ENCODE results near the gene GPR151. TPM values are rescaled to one million over a fixed set of nuclear protein-coding genes. Genes with fewer than 3 reads are reported as not detected.
"Not testable (repeated sequence)": the region's sequence is repeated elsewhere in the genome, so short reads cannot be mapped to it uniquely, and the experiment has no call there.

Gene GPR151
- not detected for total RNA-seq
- long read RNA-seq, result 0 reads

- intact Hi-C loops (cut with DNase I), result no loop called here
- no peak for DNase-seq (ENCODE audit: low spot score)
Observed at GRCh38 chr5:146516151-146516475, at the start of gene GPR151. TSS of gene GPR151 (minus strand) at chr5:146516190. CDS start at chr5:146516113, 77 bp downstream.

- intact Hi-C loops (cut with DNase I), result loop anchor here (2.0 kb wide), 1 partner anchor 403 kb away; no protein-coding TSS in a partner anchor
- no peak for DNase-seq (ENCODE audit: low spot score)
Observed at GRCh38 chr5:146564007-146564762, 48.2 kb upstream of the GPR151 start.

DNA sequence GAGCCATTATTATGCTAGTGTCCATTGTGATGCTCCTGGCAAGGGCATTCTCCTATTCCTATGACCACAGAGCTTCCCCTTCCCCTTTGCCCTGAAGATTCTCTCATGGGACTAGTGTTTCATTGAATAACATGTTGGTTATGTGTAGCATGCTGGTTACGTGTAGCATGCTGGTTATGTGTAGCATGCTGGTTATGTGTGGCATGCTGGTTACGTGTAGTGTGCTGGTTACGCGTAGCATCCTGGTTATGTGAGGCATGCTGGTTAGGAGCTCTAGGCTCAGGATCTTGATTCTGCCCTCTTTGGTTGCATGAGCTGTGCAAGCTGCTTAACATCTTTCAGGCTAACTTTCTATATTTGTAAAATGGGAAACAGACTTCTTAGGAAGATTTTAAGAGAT, 46.5 kb upstream of the GPR151 start:
- intact Hi-C loops (cut with DNase I), result no loop called here
- DNase-seq (ENCODE audit: low spot score), result no peak

DNA sequence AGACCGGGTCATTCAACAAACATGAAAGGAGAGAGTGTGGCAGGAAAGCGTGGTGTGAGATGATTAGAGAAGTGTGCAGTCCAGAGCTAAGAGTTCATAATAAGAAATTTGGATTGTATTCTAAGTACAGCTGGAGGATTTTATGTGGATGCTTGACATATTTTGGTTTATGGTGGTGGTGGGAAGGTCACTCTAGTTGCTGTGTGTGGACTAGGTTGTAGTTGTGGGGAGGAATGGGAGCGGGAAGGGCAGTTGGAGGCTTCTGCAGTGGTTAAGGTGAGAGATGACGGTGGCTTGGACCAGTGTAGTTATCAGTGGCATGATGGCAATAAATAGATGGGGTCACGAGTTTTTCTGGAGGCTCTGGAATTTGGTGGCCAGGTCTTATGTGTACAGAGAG, 45.7 kb upstream of the GPR151 start:
- intact Hi-C loops (cut with DNase I), result no loop called here
- no peak for DNase-seq (ENCODE audit: low spot score)

- intact Hi-C loops (cut with DNase I), result no loop called here
- DNase-seq (ENCODE audit: low spot score), result no peak
Observed at GRCh38 chr5:146560205-146560812, 44.3 kb upstream of the GPR151 start.

DNA sequence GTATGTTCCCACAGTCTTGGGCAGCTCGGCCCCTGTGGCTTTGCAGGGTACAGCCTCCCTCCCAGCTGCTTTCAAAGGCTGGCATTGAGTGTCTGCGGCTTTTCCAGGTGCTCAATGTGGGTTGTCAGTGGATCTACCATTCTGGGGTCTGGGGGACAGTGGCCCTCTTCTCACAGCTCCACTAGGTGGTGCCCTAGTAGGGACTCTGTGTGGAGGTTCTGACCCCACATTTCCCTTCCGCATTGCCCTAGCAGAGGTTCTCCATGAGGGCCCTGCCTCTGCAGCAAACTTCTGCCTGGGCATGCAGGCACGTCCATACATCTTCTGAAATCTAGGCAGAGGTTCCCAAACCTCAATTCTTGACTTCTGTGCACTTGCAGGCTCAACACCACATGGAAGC, 40.9 kb upstream of the GPR151 start:
- intact Hi-C loops (cut with DNase I); DNase-seq (ENCODE audit: low spot score): not testable (repeated sequence)

- intact Hi-C loops (cut with DNase I), result no loop called here
- DNase-seq (ENCODE audit: low spot score), result no peak
Observed at GRCh38 chr5:146553446-146553845, 37.5 kb upstream of the GPR151 start.

- intact Hi-C loops (cut with DNase I), result no loop called here
- no peak for DNase-seq (ENCODE audit: low spot score)
Observed at GRCh38 chr5:146549615-146550014, 33.6 kb upstream of the GPR151 start.

DNA sequence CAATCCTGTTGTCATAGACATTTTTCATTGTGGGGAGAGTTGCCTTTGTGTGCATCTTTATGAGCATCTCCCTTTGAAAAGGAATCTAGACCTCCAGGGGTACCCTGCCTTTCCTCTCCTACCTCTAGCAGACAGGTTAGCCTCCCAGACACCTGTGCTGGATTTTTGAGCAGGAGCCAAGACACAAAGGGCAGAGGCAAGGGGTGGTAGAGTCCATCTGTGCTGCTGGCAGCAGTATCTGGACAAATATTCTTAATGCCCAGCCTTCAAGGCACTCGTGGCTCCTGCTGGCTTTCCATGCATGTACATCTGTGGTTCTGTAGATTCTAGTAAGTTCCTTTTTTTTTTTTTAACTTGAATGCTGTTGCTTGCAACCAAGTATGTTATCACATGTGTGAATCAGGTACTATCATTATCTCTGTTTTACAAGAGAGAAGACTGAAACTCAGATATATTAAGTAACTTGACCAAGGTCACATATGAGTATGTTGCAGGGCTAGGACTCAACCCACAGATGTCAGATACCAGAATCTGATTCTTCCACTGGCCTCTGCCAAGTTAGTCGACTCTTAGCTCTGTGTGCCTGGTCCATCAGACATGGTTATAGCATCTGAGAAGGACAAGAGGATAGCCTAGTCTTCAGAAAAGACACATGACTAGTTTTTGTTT, 32.9 kb upstream of the GPR151 start:
- intact Hi-C loops (cut with DNase I), result no loop called here
- no peak for DNase-seq (ENCODE audit: low spot score)

DNA sequence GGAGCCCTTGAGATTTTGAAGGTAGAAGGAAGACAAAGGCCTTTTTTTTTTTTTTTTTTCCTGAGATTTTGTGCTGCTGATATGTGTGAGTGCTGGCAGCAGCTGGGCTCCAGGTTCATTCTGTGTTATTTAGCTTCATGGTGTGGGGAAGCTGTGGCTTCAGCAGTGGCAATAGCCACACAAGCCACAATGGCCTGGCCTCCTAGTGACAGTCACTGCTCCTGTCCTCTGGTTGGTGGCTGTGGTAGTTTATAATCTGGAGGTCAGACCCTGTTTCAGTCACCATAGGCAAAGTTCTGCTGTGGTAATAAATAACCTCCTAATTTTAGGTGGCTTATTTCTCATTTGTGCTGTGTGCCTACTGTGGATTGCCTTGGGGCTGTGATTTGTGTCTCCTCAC, 28.2 kb upstream of the GPR151 start:
- intact Hi-C loops (cut with DNase I), result loop anchor here (5.0 kb wide), 1 partner anchor 643 kb away; no protein-coding TSS in a partner anchor
- no peak for DNase-seq (ENCODE audit: low spot score)

- DNase-seq (ENCODE audit: low spot score), result no peak
- intact Hi-C loops (cut with DNase I), result loop anchor here (2.0 to 5.0 kb wide), 2 partner anchors 425 to 645 kb away; no protein-coding TSS in a partner anchor
Observed at GRCh38 chr5:146541958-146542849, 26.2 kb upstream of the GPR151 start.

GRCh38 chr5:146540414-146540813, 24.4 kb upstream of the GPR151 start:
- DNase-seq (ENCODE audit: low spot score), result no peak
- intact Hi-C loops (cut with DNase I), result loop anchor here (5.0 kb wide), 1 partner anchor 647 kb away; no protein-coding TSS in a partner anchor

GRCh38 chr5:146539973-146540372, 24.0 kb upstream of the GPR151 start:
- no peak for DNase-seq (ENCODE audit: low spot score)
- intact Hi-C loops (cut with DNase I), result loop anchor here (5.0 kb wide), 1 partner anchor 647 kb away; no protein-coding TSS in a partner anchor

DNA sequence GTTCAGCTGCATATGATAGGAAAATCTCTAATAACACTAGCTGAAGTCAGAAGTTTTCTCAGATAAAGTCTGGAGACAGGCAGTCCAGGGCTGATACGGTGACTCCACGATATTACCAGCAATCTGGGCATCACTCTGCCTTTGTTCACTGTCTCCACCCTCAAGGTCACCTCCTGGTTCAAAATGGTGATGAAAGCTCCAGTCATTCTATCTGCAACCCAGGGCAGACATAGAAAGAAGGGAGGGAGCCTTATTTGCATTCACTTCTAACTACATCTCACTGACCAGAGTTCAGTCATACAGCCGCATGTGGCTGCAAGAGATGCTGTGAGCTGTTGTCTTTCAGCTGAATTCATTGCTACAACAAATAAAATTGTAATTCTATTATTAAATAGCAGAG, 22.4 kb upstream of the GPR151 start:
- intact Hi-C loops (cut with DNase I), result no loop called here
- DNase-seq (ENCODE audit: low spot score), result no peak

DNA sequence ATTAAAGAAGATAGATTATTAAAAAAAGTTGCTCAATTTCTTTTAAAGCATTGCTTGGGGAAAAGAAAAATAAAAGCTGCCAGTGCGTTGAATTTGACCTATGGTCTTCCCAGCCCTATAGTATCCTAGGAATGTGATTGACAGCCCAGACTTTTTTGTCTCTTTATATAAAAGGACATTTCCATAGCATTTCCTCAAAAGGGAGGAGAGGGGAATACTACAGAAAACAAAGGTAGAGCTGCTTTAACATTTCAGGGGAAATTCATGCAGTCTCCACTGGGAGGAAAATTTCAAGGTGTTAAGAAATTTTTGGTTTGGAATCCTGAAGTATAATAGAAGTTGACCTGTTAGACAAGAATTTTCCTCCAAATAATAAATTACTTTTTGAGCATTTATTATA, 17.9 kb upstream of the GPR151 start:
- DNase-seq (ENCODE audit: low spot score), result no peak
- intact Hi-C loops (cut with DNase I), result no loop called here

DNA sequence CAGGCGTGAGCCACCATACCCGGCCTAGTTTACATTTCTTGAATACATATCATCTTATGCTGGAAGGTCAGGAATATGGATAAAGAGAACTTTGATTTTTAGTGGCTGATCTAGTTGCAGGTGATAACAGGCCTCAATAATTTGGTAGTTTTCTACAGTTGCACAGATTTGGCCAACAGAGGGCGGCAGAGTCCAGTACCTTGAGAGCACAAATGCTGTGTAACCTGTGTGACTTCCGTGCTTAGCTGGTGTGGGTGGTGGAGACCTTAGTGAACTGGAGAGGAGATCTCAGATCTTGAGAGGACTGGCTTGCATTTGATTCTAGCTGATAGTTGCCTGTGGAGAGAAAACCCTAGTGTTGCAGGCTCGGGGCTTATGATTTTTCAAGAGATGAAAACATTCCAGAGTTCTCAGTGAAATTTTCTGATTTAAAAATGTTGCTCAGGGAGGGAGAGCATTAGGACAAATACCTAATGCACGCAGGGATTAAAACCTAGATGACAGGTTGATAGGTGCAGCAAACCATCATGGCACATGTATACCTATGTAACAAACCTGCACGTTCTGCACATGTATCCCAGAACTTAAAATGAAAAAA, 17.4 kb upstream of the GPR151 start:
- DNase-seq (ENCODE audit: low spot score), result no peak
- intact Hi-C loops (cut with DNase I), result no loop called here

- no peak for DNase-seq (ENCODE audit: low spot score)
- intact Hi-C loops (cut with DNase I), result no loop called here
Observed at GRCh38 chr5:146529984-146530383, 14.0 kb upstream of the GPR151 start.

GRCh38 chr5:146528236-146528635, 12.2 kb upstream of the GPR151 start:
- no peak for DNase-seq (ENCODE audit: low spot score)
- intact Hi-C loops (cut with DNase I), result no loop called here

- no peak for DNase-seq (ENCODE audit: low spot score)
- intact Hi-C loops (cut with DNase I), result no loop called here
Observed at GRCh38 chr5:146527785-146528184, 11.8 kb upstream of the GPR151 start.
